Adrenal gland (tissue), 5 donors: ENCODE data around the gene GPR151.

Experiments used
- CTCF ChIP-seq, 6 experiments: fragments of 450-650 bp in 4 of 6; fragments of 200-600 bp in 2 of 6; sonication (generic) in 1 of 6; IDR thresholded peaks; 1 replicate in 5 of 6; 2 replicates in 1 of 6; pipeline versions ENCODE4 v1.5.1 to v1.8.0; 2016 to 2021; ENCODE audit warnings: antibody characterized with exemption in 6 of 6, mild to moderate bottlenecking in 2 of 6, moderate library complexity in 1 of 6
- POLR2A ChIP-seq, 2 donors: fragments of 450-650 bp; IDR thresholded peaks; one replicate each; pipeline ENCODE4 v1.6.1; 2017; ENCODE audit warnings: antibody characterized with exemption in 2 of 2, mild to moderate bottlenecking in 2 of 2, moderate library complexity in 1 of 2
- donor health status: DM: no; HTN: no; CAD: no.

GRCh38 chr5:146474065-146474464, 41.9 kb downstream of the GPR151 start:
- no peak for TF ChIP-seq CTCF (IDR thresholded peaks at IDR 0.05)
- TF ChIP-seq POLR2A (IDR thresholded peaks at IDR 0.05) = no peak
